Calu3 (cell line): ENCODE measurements around the gene PTPRE. TPM values are rescaled to one million over a fixed set of nuclear protein-coding genes. Genes with fewer than 3 reads are reported as not detected.

Experiments
- BruUV-seq: library from RNA; stranded (reverse); fragments of 400-500 nt; replicated peaks from 2 replicates; lab custom pipeline; 2021; lab: Mats Ljungman, UMichigan
- CTCF ChIA-PET: fragments of 300-600 bp; sonication (Branson Sonifier 250); formaldehyde crosslinking; loops from one replicate; lab custom pipeline; 2022; ENCODE audit warnings: antibody characterized with exemption; lab: Charles Lee
- DNase-seq: peaks from one replicate; pipeline ENCODE4 v3.0.0; 2022
- H3K27ac Mint-ChIP-seq: one replicate; pipeline ENCODE4 v1.8.0; 2022; ENCODE audit warnings: mixed read lengths; ENCODE audit not compliant: unreplicated experiment
- H3K27me3 Mint-ChIP-seq: one replicate; pipeline ENCODE4 v1.8.0; 2022; ENCODE audit warnings: mixed read lengths; ENCODE audit not compliant: unreplicated experiment
- H3K36me3 Mint-ChIP-seq: one replicate; pipeline ENCODE4 v1.8.0; 2022; ENCODE audit warnings: mild to moderate bottlenecking, moderate library complexity, mixed read lengths; ENCODE audit not compliant: insufficient read depth, unreplicated experiment
- H3K4me1 Mint-ChIP-seq: one replicate; pipeline ENCODE4 v1.8.0; 2022; ENCODE audit warnings: mild to moderate bottlenecking, low read depth, mixed read lengths; ENCODE audit not compliant: unreplicated experiment
- H3K4me3 Mint-ChIP-seq: one replicate; pipeline ENCODE4 v1.8.0; 2022; ENCODE audit warnings: mild to moderate bottlenecking, low read depth, moderate library complexity, mixed read lengths; ENCODE audit not compliant: unreplicated experiment
- H3K9me3 Mint-ChIP-seq: one replicate; pipeline ENCODE4 v1.8.0; 2022; ENCODE audit warnings: low read depth, mixed read lengths; ENCODE audit not compliant: unreplicated experiment
- intact Hi-C: fragments of 100-400 bp; cut with micrococcal nuclease; formaldehyde crosslinking; loops from one replicate; pipeline ENCODE4 v1.10.0; 2022; ENCODE audit not compliant: unreplicated experiment
- total RNA-seq: library from RNA; stranded (reverse); gene quantifications from 2 replicates; pipeline ENCODE4 v1.2.3, GENCODE V29; 2022
- TF ChIP-seq, protein P1 (sequence below): fragments of 200-600 bp; IDR thresholded peaks from one replicate; pipeline ENCODE4 v1.8.0; 2022; ENCODE audit warnings: antibody characterized with exemption; ENCODE audit not compliant: unreplicated experiment

PTPRE gene
- total RNA-seq, 1 experiment from 2014 or later, result 7.6 TPM

DNA sequence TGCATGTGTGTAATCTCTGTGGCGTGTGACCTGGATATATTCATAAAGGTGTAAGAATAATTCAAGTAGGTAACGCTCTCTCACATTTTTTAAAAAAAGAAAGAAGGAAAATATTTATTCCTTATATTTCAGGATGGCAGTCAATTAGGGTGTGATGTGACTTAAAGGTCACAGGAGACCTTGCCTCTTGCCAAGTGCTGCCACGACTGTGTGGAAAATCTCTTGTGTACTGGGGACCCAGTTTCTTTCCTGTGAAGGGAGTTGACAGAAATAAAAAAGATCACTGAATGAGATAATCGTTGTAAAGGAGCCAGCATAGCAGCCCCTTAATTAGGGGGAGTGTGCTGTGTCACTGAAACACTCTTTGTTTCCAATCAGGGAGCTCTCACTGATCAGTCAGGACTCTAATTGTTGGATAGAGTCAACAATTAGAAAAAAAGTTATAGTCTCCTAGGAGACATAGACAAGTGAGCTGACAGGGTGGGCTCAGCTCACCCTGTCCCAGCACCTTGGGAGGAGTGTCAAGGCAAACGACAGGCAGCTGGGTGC lies 31.1 kb downstream of the PTPRE start:
- Mint-ChIP-seq H3K4me3 (no peak overlapping the region), H3K36me3 (peaks cover 14% of the 10 kb centered on the region), H3K27ac (no peak overlapping the region), H3K4me1 (no peaks in the 10 kb centered on the region), H3K9me3 (no peaks in the 10 kb centered on the region), H3K27me3 (no peaks in the 10 kb centered on the region)
- no TSS peak for BruUV-seq
- DNase-seq, result no peak
- intact Hi-C loops, result no loop called here
- TF ChIP-seq, protein P1, sequence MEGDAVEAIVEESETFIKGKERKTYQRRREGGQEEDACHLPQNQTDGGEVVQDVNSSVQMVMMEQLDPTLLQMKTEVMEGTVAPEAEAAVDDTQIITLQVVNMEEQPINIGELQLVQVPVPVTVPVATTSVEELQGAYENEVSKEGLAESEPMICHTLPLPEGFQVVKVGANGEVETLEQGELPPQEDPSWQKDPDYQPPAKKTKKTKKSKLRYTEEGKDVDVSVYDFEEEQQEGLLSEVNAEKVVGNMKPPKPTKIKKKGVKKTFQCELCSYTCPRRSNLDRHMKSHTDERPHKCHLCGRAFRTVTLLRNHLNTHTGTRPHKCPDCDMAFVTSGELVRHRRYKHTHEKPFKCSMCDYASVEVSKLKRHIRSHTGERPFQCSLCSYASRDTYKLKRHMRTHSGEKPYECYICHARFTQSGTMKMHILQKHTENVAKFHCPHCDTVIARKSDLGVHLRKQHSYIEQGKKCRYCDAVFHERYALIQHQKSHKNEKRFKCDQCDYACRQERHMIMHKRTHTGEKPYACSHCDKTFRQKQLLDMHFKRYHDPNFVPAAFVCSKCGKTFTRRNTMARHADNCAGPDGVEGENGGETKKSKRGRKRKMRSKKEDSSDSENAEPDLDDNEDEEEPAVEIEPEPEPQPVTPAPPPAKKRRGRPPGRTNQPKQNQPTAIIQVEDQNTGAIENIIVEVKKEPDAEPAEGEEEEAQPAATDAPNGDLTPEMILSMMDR, result no peak
- CTCF ChIA-PET, result no interaction called here

DNA sequence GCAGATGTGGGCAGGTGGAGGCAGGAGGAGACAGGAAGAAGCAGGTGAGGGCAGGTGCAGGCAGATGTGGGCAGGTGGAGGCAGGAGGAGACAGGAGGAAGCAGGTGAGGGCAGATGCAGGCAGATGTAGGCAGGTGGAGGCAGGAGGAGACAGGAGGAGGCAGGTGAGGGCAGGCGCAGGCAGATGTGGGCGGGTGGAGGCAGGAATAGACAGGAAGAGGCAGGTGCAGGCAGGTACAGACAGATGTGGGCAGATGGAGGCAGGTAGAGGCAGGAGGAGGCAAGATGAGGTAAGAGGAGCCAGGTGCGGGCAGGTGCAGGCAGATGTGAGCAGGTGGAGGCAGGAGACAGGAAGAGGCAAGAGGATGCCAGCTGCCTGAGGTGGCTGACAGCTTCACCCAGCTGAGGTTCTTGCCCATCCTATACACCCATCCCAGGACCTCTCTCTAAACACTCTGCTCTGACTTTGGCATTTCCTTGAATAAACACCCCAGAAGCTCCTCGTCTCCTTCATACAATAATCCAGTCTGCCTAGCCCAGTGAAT lies 33.0 kb downstream of the PTPRE start:
- BruUV-seq, result no TSS peak
- peaks cover 12% of the 10 kb centered on the region for H3K36me3 Mint-ChIP-seq
- H3K27ac Mint-ChIP-seq, result no peak overlapping the region
- intact Hi-C loops, result no loop called here
- peaks cover 13% of the 10 kb centered on the region for H3K4me1 Mint-ChIP-seq
- TF ChIP-seq, protein P1, result no peak
- no peak for DNase-seq
- H3K9me3 Mint-ChIP-seq, result no peaks in the 10 kb centered on the region
- no peaks in the 10 kb centered on the region for H3K27me3 Mint-ChIP-seq
- no peak overlapping the region for H3K4me3 Mint-ChIP-seq
- CTCF ChIA-PET, result no interaction called here

DNA sequence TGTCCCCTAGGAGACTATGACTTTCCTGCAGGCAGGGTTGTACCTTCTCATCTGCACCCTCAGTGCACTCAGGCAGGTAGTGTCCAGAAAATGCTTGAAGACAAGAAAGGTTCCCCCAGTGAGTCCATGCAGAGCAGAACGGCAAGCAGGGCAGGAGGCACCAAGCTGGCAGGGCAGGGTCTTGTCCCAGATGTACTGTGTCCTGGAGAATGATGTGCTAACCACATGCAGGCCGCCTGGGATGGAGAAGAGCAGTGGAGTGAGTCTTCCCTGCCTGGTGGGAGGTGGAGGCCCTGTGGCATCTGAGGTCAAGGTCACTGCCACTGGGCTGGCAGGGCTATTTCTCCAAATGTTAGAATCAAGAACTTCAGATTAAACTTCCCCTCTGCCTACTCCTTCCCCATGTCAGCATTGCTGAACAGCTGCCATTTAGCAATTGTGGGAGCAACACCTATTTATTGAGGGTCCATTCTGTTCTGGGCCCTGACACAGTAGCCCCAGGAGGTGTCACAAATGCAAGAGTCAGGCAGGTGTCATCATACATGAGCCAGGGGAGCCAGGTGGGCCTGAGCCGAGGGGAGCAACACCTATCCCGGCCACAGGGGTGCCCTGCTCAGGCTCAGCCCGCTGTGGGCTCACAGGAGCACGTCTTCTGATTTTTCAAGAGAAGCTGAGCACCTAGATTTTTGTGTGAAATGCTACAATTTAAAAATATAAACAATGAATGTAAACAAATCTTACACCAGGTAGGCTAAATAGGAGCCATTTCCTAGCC lies 34.1 kb downstream of the PTPRE start:
- intact Hi-C loops, result no loop called here
- Mint-ChIP-seq H3K27ac (no peak overlapping the region), H3K9me3 (no peaks in the 10 kb centered on the region), H3K36me3 (peaks cover under 1% of the 10 kb centered on the region), H3K27me3 (no peaks in the 10 kb centered on the region), H3K4me3 (no peak overlapping the region), H3K4me1 (peaks cover 25% of the 10 kb centered on the region)
- DNase-seq, result no peak
- BruUV-seq, result no TSS peak
- CTCF ChIA-PET, result no interaction called here
- TF ChIP-seq, protein P1, result no peak

DNA sequence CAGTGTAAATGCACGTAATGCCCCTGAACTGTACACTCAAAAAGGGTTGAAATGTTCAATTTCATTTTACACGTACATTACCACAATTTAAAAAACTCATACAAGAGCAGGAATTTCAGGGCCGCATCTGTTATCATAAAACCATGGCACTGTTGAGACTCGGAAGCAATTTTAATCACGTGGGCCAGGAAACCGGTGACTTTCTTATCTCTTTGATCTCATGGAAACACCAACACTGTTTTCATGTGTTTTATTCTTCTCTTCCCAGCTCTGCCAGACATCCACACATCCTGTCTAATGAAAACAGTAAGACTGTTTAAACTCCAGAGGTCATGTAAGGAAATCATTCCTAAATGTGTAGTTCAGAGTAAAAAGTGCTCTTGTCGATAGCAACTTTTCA lies 35.9 kb downstream of the PTPRE start:
- Mint-ChIP-seq H3K27me3 (no peaks in the 10 kb centered on the region), H3K4me3 (no peak overlapping the region), H3K9me3 (no peaks in the 10 kb centered on the region), H3K36me3 (no peaks in the 10 kb centered on the region), H3K27ac (peak overlapping the region; percentile 68), H3K4me1 (peaks cover 32% of the 10 kb centered on the region)
- no peak for DNase-seq
- TF ChIP-seq, protein P1, result no peak
- CTCF ChIA-PET, result no interaction called here
- intact Hi-C loops, result no loop called here
- no TSS peak for BruUV-seq
